ENCODE results near the gene IZUMO1. TPM values are rescaled to one million over a fixed set of nuclear protein-coding genes. Genes with fewer than 3 reads are reported as not detected.

IZUMO1 gene
- polyA plus RNA-seq, 1 donor from 2014 or later = not detected

GRCh38 chr19:48698046-48698445 lies 48.7 kb downstream of the IZUMO1 start:
- TF ChIP-seq EZH2 (IDR thresholded peaks at IDR 0.05; ENCODE audit: borderline replicate concordance, insufficient read depth, low read length, poor library complexity, severe bottlenecking) (no peak), CTCF (IDR thresholded peaks at IDR 0.05; ENCODE audit: poor library complexity, severe bottlenecking) (no peak), TAF1 (IDR thresholded peaks at IDR 0.05; ENCODE audit: low read depth) (no peak), MXI1 (conservative IDR thresholded peaks at IDR 0.05; ENCODE audit: poor library complexity, severe bottlenecking) (no peak), EP300 (conservative IDR thresholded peaks at IDR 0.05; ENCODE audit: poor library complexity, severe bottlenecking) (no peak), REST (IDR thresholded peaks at IDR 0.05; ENCODE audit: borderline replicate concordance) (no peak), POLR2AphosphoS5 (IDR thresholded peaks at IDR 0.05) (no peak), RAD21 (conservative IDR thresholded peaks at IDR 0.05) (no peak), SMC3 (conservative IDR thresholded peaks at IDR 0.05; ENCODE audit: poor library complexity) (no peak)
- no peak overlapping the region for H3K4me2 ChIP-seq (ENCODE audit: low read length)
- peaks cover 17% of the 10 kb centered on the region for H3K27me3 ChIP-seq (ENCODE audit: insufficient read depth, low read depth, low read length)
- no peak overlapping the region for H3K27ac ChIP-seq (ENCODE audit: low read length)
- no peak overlapping the region for H3K4me3 ChIP-seq (ENCODE audit: low read length)
- H3K9me2 ChIP-seq (ENCODE audit: insufficient read depth, low read length) = no peaks in the 10 kb centered on the region
- H3K9ac ChIP-seq (ENCODE audit: low read length) = no peak overlapping the region
- no peak overlapping the region for H2AFZ ChIP-seq (ENCODE audit: low read depth, low read length)
- H3K79me2 ChIP-seq (replicated peaks; ENCODE audit: insufficient read depth, low read length) = no peaks in the 10 kb centered on the region
- H3F3A ChIP-seq (ENCODE audit: insufficient read depth, low read length, poor library complexity, severe bottlenecking) = no peaks in the 10 kb centered on the region
- no peaks in the 10 kb centered on the region for H4K20me1 ChIP-seq (ENCODE audit: insufficient read depth)
- no peaks in the 10 kb centered on the region for H3K36me3 ChIP-seq (ENCODE audit: insufficient read depth, low read length)
- no peaks in the 10 kb centered on the region for H3K9me3 ChIP-seq (ENCODE audit: low read length)

GRCh38 chr19:48696353-48697010 lies 50.2 kb downstream of the IZUMO1 start:
- H3F3A ChIP-seq (ENCODE audit: insufficient read depth, low read length, poor library complexity, severe bottlenecking) = no peaks in the 10 kb centered on the region
- H3K9me3 ChIP-seq (ENCODE audit: low read length) = no peaks in the 10 kb centered on the region
- no peak overlapping the region for H3K27ac ChIP-seq (ENCODE audit: low read length)
- no peak overlapping the region for H2AFZ ChIP-seq (ENCODE audit: low read depth, low read length)
- no peak for TF ChIP-seq MXI1 (conservative IDR thresholded peaks at IDR 0.05; ENCODE audit: poor library complexity, severe bottlenecking)
- no peak for TF ChIP-seq CTCF (IDR thresholded peaks at IDR 0.05; ENCODE audit: poor library complexity, severe bottlenecking)
- TF ChIP-seq SMC3 (conservative IDR thresholded peaks at IDR 0.05; ENCODE audit: poor library complexity) = no peak
- TF ChIP-seq TAF1 (IDR thresholded peaks at IDR 0.05; ENCODE audit: low read depth) = no peak
- no peak for TF ChIP-seq EP300 (conservative IDR thresholded peaks at IDR 0.05; ENCODE audit: poor library complexity, severe bottlenecking)
- no peak for TF ChIP-seq EZH2 (IDR thresholded peaks at IDR 0.05; ENCODE audit: borderline replicate concordance, insufficient read depth, low read length, poor library complexity, severe bottlenecking)
- H3K9me2 ChIP-seq (ENCODE audit: insufficient read depth, low read length) = no peaks in the 10 kb centered on the region
- H3K36me3 ChIP-seq (ENCODE audit: insufficient read depth, low read length) = no peaks in the 10 kb centered on the region
- no peak overlapping the region for H3K4me2 ChIP-seq (ENCODE audit: low read length)
- H4K20me1 ChIP-seq (ENCODE audit: insufficient read depth) = no peaks in the 10 kb centered on the region
- H3K9ac ChIP-seq (ENCODE audit: low read length) = no peak overlapping the region
- no peak overlapping the region for H3K4me3 ChIP-seq (ENCODE audit: low read length)
- H3K79me2 ChIP-seq (replicated peaks; ENCODE audit: insufficient read depth, low read length) = no peaks in the 10 kb centered on the region
- peaks cover 17% of the 10 kb centered on the region for H3K27me3 ChIP-seq (ENCODE audit: insufficient read depth, low read depth, low read length)
